Vagina (tissue), 2 donors: ENCODE data around the gene PHACTR3.

Experiments
- CTCF ChIP-seq, 3 experiments: fragments of 450-650 bp in 2 of 3; fragments of 200-600 bp in 1 of 3; sonication (generic) in 1 of 3; IDR thresholded peaks; one replicate each; pipeline ENCODE4 v1.5.1; 2017 to 2019; ENCODE audit warnings: antibody characterized with exemption in 3 of 3, mild to moderate bottlenecking in 2 of 3, moderate library complexity in 2 of 3
- POLR2A ChIP-seq, 2 donors: fragments of 450-650 bp; IDR thresholded peaks; one replicate each; pipeline ENCODE4 v1.6.1; 2017; ENCODE audit warnings: antibody characterized with exemption in 2 of 2, mild to moderate bottlenecking in 2 of 2, moderate library complexity in 2 of 2

- TF ChIP-seq POLR2A (IDR thresholded peaks at IDR 0.05) (no peak), CTCF (IDR thresholded peaks at IDR 0.05) (no peak)
Measured at GRCh38 chr20:59749301-59749700, 145.0 kb downstream of the PHACTR3 start.
